SKM-1 treated with dmso at 0.1 percent for 144 hours (cell line): Measurements from ENCODE around the gene NOL11.
"Not testable (repeated sequence)": the region's sequence is repeated elsewhere in the genome, so short reads cannot be mapped to it uniquely, and the experiment has no call there.

Source experiments
- DNase-seq: peaks from one replicate; lab custom pipeline; 2025; ENCODE audit not compliant: unreplicated experiment; lab: John Stamatoyannopoulos, UW

Gene NOL11

GRCh38 chr17:67752160-67752559 lies 34.4 kb downstream of the NOL11 start:
- not testable (repeated sequence) for DNase-seq

GRCh38 chr17:67753026-67753425 lies 35.3 kb downstream of the NOL11 start:
- DNase-seq, result no peak

- DNase-seq, result no peak
Observed at GRCh38 chr17:67754001-67754400, 36.3 kb downstream of the NOL11 start.

GRCh38 chr17:67754686-67755085 lies 37.0 kb downstream of the NOL11 start:
- DNase-seq, result not testable (repeated sequence)

- not testable (repeated sequence) for DNase-seq
Observed at GRCh38 chr17:67756766-67757165, 39.0 kb downstream of the NOL11 start.

- DNase-seq, result no peak
Observed at GRCh38 chr17:67759355-67760171, 41.8 kb downstream of the NOL11 start.

GRCh38 chr17:67765623-67766022 lies 47.9 kb downstream of the NOL11 start:
- DNase-seq, result no peak

- DNase-seq, result no peak
Observed at GRCh38 chr17:67769231-67769630, 51.5 kb downstream of the NOL11 start.

GRCh38 chr17:67770539-67770938 lies 52.8 kb downstream of the NOL11 start:
- no peak for DNase-seq

GRCh38 chr17:67772679-67773078 lies 54.9 kb downstream of the NOL11 start:
- DNase-seq, result no peak

- no peak for DNase-seq
Observed at GRCh38 chr17:67773246-67773645, 55.5 kb downstream of the NOL11 start.

GRCh38 chr17:67779098-67779672 lies 61.4 kb downstream of the NOL11 start:
- peak; percentile 35 for DNase-seq

- peak; percentile 23 for DNase-seq
Observed at GRCh38 chr17:67784364-67785121, 66.8 kb downstream of the NOL11 start.

- no peak for DNase-seq
Observed at GRCh38 chr17:67785122-67785477, 67.4 kb downstream of the NOL11 start.

- DNase-seq, result no peak
Observed at GRCh38 chr17:67785504-67785903, 67.8 kb downstream of the NOL11 start.
